ENCODE measurements around the gene NAA10. TPM values are rescaled to one million over a fixed set of nuclear protein-coding genes. Genes with fewer than 3 reads are reported as not detected.
A peak's percentile ranks its signal among the peaks of the same experiment; 100 is the strongest.

Gene NAA10
- total RNA-seq, 1 experiment from 2014 or later = 107 TPM

GRCh38 chrX:153909980-153910360 is 24.9 kb downstream of the NAA10 start (continued):
- TF ChIP-seq ZNF425 (CRISPR knock-in tag; conservative IDR thresholded peaks at IDR 0.05) = no peak
- TF ChIP-seq TEAD4 (CRISPR knock-in tag; IDR thresholded peaks at IDR 0.05) = no peak
- no peak for TF ChIP-seq STAT6 (CRISPR knock-in tag; conservative IDR thresholded peaks at IDR 0.05; ENCODE audit: low read depth)
- TF ChIP-seq E2F4 (CRISPR knock-in tag; IDR thresholded peaks at IDR 0.05; ENCODE audit: borderline replicate concordance, low read depth) = no peak
- TF ChIP-seq ZNF671 (CRISPR knock-in tag; IDR thresholded peaks at IDR 0.05) = no peak
- no peak for TF ChIP-seq ZNF396 (CRISPR knock-in tag; IDR thresholded peaks at IDR 0.05; ENCODE audit: borderline replicate concordance)
- TF ChIP-seq ERG (CRISPR knock-in tag; IDR thresholded peaks at IDR 0.05) = no peak
- TF ChIP-seq CREM (CRISPR knock-in tag; IDR thresholded peaks at IDR 0.05) = no peak
- no peak for TF ChIP-seq GABPB1 (CRISPR knock-in tag; IDR thresholded peaks at IDR 0.05)

GRCh38 chrX:153909024-153909979 is 25.5 kb downstream of the NAA10 start:
- Mint-ChIP-seq H3K36me3 (no peaks in the 10 kb centered on the region), H3K4me3 (no peak overlapping the region), H3K9me3 (no peaks in the 10 kb centered on the region), H3K27ac (no peak overlapping the region), H3K4me1 (no peaks in the 10 kb centered on the region; the same call in 1 of the 2 replicates), H3K27me3 (ENCODE audit: low read depth) (no peaks in the 10 kb centered on the region; the same call in 1 of the 2 replicates)
- ChIA-PET POLR2A (interaction anchor here (0.6 to 0.9 kb wide), 2 partner anchors 23 to 81 kb away, joined by 3 read pairs; partner anchors contain the start of gene L1CAM), CTCF (interaction anchor here (0.7 to 2.1 kb wide), 5 partner anchors 9 to 38 kb away, joined by 3 to 13 read pairs (median 6); no protein-coding TSS in a partner anchor)
- ATAC-seq (peak; percentile 76), DNase-seq (ENCODE audit: low spot score) (peak; percentile 47)
- TF ChIP-seq ZNF121 (CRISPR knock-in tag; IDR thresholded peaks at IDR 0.05) (no peak), HMGXB4 (CRISPR knock-in tag; IDR thresholded peaks at IDR 0.05) (no peak), GRHL2 (CRISPR knock-in tag; IDR thresholded peaks at IDR 0.05; ENCODE audit: insufficient replicate concordance, severe bottlenecking) (no peak), USF2 (CRISPR knock-in tag; IDR thresholded peaks at IDR 0.05) (no peak), CREM (CRISPR knock-in tag; IDR thresholded peaks at IDR 0.05) (no peak), ZNF281 (CRISPR knock-in tag; IDR thresholded peaks at IDR 0.05) (no peak), ZNF232 (CRISPR knock-in tag; IDR thresholded peaks at IDR 0.05) (no peak), E2F1 (CRISPR knock-in tag; IDR thresholded peaks at IDR 0.05) (no peak), ATF1 (CRISPR knock-in tag; IDR thresholded peaks at IDR 0.05) (no peak)
